Measurements from ENCODE around the gene ACTG1. TPM values are rescaled to one million over a fixed set of nuclear protein-coding genes. Genes with fewer than 3 reads are reported as not detected.

ACTG1 gene
- total and polyA plus RNA-seq, 2 of the 13 experiments (the other 11 are each of a cell fraction or from before 2014, with no cell fraction given), result 973 to 1,138 TPM

DNA sequence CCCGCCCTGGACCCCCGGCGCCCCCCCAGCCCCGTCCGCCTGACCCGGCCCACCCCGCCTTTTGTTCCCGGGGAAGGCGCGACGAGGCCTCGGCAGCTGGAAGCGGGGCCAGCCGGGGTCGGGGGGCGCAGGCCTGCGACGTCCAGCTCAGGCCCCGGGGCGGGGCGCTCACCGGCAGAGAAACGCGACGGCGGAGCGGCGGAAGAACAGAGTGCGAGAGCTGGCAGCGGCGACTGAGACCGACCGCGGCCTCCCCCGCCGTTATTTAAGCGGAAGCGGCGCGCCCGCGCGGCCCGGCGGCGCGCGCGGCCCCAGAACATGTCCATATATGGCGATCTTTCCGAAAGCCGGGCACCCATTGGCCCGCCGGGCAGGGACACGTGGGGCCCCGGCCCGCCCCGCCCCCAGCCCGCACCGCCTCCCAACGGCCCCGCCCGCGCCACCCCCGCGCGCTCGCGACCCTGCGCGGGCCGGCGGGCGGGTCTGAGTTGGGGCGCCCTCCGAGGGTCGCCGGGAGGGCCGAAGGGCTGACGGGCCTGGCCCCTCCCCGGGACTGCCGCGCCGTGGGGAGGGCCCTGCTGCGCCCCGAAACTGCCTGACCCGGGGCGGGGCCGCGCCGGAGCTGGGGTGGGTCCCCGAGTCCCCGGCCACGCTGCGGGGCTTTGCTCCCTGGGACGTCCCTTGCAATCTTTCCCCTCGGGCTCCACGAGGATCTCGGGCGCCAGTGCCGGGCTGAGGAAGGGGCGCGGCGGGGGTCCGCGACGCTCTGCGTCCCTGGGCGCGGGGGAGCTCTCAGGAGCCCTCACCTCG, at the start of gene ACTG1 (continued):
- TF ChIP-seq, protein P1, sequence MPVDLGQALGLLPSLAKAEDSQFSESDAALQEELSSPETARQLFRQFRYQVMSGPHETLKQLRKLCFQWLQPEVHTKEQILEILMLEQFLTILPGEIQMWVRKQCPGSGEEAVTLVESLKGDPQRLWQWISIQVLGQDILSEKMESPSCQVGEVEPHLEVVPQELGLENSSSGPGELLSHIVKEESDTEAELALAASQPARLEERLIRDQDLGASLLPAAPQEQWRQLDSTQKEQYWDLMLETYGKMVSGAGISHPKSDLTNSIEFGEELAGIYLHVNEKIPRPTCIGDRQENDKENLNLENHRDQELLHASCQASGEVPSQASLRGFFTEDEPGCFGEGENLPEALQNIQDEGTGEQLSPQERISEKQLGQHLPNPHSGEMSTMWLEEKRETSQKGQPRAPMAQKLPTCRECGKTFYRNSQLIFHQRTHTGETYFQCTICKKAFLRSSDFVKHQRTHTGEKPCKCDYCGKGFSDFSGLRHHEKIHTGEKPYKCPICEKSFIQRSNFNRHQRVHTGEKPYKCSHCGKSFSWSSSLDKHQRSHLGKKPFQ (CRISPR knock-in tag; IDR thresholded peaks at IDR 0.05; ENCODE audit: insufficient replicate concordance), result no peak
- TF ChIP-seq, protein P2, sequence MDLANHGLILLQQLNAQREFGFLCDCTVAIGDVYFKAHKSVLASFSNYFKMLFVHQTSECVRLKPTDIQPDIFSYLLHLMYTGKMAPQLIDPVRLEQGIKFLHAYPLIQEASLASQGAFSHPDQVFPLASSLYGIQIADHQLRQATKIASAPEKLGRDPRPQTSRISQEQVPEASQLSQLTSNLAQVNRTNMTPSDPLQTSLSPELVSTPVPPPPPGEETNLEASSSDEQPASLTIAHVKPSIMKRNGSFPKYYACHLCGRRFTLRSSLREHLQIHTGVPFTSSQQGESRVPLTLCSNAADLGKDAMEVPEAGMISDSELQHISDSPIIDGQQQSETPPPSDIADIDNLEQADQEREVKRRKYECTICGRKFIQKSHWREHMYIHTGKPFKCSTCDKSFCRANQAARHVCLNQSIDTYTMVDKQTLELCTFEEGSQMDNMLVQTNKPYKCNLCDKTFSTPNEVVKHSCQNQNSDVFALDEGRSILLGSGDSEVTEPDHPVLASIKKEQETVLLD (CRISPR knock-in tag; IDR thresholded peaks at IDR 0.05; ENCODE audit: low read depth), result peak; percentile 48
- TF ChIP-seq ZNF570 (CRISPR knock-in tag; IDR thresholded peaks at IDR 0.05; ENCODE audit: borderline replicate concordance) (no peak), ZFY (CRISPR knock-in tag; IDR thresholded peaks at IDR 0.05) (peak; percentile 90), ZNF121 (CRISPR knock-in tag; IDR thresholded peaks at IDR 0.05) (no peak), CHD2 (IDR thresholded peaks at IDR 0.05; ENCODE audit: low read depth, low read length) (no peak), CREB1 (IDR thresholded peaks at IDR 0.05) (no peak), CREB1 (CRISPR knock-in tag; IDR thresholded peaks at IDR 0.05) (no peak), TCF7 (IDR thresholded peaks at IDR 0.05; ENCODE audit: low read depth) (no peak), NFRKB (IDR thresholded peaks at IDR 0.05) (no peak), MEIS1 (CRISPR knock-in tag; IDR thresholded peaks at IDR 0.05; ENCODE audit: borderline replicate concordance) (no peak), FOXP1 (IDR thresholded peaks at IDR 0.05) (no peak), FOXP1 (CRISPR knock-in tag; IDR thresholded peaks at IDR 0.05) (no peak), ZNF235 (CRISPR knock-in tag; IDR thresholded peaks at IDR 0.05; ENCODE audit: borderline replicate concordance) (peak; percentile 43; the same call in 1 of the 2 replicates), BHLHE40 (IDR thresholded peaks at IDR 0.05; ENCODE audit: low read length) (no peak; the same call in 1 of the 2 replicates), ZNF564 (CRISPR knock-in tag; IDR thresholded peaks at IDR 0.05) (0 out of 2 replicates have a peak, but pooled peaks have one; percentile 62), KLF13 (CRISPR knock-in tag; IDR thresholded peaks at IDR 0.05) (no peak), ZNF432 (CRISPR knock-in tag; IDR thresholded peaks at IDR 0.05; ENCODE audit: borderline replicate concordance) (no peak; the same call in 1 of the 2 replicates), ZNF251 (CRISPR knock-in tag; IDR thresholded peaks at IDR 0.05) (no peak), HMG20B (CRISPR knock-in tag; conservative IDR thresholded peaks at IDR 0.05) (no peak)
- TF ChIP-seq, protein P3, sequence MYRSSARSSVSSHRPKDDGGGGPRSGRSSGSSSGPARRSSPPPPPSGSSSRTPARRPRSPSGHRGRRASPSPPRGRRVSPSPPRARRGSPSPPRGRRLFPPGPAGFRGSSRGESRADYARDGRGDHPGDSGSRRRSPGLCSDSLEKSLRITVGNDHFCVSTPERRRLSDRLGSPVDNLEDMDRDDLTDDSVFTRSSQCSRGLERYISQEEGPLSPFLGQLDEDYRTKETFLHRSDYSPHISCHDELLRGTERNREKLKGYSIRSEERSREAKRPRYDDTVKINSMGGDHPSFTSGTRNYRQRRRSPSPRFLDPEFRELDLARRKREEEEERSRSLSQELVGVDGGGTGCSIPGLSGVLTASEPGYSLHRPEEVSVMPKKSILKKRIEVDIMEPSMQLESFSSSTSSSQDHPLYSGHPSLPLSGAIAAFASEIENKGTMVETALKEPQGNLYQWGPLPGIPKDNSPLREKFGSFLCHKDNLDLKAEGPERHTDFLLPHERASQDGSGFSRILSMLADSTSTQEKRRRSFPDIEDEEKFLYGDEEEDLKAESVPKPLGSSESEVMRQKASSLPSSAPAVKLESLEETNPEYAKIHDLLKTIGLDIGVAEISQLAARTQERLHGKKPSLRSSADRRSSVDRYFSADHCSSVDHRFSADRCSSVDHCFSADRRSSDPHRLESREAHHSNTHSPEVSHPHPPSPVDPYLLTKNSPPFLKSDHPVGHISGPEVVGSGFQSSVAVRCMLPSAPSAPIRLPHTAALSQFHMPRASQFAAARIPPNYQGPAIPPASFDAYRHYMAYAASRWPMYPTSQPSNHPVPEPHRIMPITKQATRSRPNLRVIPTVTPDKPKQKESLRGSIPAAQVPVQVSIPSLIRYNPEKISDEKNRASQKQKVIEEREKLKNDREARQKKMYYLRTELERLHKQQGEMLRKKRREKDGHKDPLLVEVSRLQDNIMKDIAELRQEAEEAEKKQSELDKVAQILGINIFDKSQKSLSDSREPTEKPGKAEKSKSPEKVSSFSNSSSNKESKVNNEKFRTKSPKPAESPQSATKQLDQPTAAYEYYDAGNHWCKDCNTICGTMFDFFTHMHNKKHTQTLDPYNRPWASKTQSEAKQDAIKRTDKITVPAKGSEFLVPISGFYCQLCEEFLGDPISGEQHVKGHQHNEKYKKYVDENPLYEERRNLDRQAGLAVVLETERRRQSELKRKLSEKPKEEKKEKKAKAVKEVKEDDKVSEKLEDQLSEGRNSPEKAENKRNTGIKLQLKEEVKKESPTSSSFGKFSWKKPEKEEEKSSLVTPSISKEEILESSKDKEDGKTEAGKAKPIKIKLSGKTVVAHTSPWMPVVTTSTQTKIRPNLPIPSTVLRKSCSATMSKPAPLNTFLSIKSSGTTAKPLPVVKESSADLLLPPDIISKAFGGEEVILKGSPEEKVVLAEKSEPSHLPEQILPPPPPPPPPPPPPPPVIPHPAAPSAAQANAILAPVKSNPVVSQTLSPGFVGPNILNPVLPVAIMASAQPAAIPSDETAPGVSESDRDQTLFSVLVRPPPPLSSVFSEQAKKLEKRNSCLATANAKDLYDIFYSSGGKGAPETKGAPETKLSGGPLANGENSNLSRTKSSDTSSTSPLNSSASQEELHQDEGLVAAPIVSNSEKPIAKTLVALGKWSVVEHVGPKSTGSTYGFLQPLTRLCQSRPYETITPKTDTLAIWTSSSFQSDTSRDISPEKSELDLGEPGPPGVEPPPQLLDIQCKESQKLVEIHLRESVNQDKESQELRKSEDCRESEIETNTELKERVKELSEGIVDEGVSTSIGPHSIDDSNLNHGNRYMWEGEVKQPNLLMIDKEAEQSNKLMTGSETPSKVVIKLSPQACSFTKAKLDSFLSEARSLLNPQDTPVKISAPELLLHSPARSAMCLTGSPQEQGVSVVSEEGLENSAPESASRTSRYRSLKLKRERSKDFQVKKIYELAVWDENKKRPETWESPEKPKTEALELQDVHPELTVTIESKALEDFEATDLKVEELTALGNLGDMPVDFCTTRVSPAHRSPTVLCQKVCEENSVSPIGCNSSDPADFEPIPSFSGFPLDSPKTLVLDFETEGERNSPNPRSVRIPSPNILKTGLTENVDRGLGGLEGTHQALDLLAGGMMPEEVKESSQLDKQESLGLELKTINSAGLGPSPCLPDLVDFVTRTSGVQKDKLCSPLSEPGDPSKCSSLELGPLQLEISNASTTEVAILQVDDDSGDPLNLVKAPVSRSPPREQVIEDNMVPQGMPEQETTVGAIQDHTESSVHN (CRISPR knock-in tag; IDR thresholded peaks at IDR 0.05), result no peak
